Fibroblast of peridontal ligament (primary cell): ENCODE measurements around the gene EVL.
"Not testable (repeated sequence)": the region's sequence is repeated elsewhere in the genome, so short reads cannot be mapped to it uniquely, and the experiment has no call there.

Experiments used
- DNase-seq: peaks from one replicate; pipeline ENCODE4 v3.0.0-alpha.2; 2010; ENCODE audit errors: extremely low read depth

Gene EVL

DNA sequence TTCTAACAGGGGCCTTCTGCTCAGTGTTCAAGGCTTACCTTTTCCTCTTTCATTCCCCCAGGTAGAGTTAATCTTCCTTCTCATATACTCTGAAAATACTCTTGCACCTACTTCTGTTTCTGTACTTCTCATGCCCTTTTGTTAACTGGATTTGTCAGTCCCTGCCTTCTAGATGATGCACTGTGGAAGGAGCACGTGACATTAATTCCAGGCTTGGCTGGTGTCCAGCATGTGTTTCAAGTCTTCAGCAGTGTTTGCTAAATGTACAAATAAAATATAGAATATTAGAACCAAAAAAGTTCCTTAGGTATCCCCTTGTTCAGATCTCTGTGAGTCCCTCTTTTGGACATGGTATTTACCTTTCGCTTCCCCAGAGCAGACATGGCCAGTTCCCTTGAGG, 27.9 kb upstream of the EVL start:
- DNase-seq = peak; percentile 75

DNA sequence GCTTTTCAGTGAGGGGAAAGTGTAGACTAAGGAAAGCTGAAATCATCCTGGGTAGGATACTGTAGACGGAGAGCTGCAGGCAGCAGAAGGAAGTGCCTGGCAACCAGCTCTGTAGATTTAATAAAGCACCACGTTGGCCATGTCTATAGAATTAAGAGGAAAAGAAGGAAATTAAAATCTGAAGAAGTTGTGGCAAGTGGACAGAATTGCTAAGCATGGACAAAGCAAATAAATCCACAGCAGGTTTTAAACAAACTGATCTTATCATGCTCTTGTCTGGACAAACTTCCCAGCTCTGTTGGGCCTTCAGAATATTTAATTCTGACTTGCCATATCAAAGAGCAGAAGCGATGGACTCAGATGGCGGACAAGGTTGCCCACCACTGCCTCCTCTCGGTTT, 27.2 kb upstream of the EVL start:
- no peak for DNase-seq

DNA sequence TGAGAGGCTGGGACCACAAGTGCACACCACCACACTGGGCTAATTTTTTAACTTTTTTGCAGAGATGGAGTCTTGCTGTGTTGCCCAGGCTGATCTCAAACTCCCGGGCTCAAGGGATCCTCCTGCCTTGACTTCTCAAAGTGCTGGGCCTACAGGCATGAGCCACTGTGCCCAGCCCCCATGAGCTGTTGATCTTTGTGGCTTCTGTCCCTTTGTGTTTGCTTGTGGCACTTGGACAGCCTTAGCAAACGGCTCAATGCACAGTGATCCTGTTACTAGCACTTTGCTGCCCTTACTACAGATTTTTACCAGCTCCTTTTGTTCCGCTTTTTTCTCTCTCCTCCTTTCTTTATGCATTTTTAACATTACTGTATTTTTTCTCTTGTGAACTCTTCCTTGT, 25.3 kb upstream of the EVL start:
- no peak for DNase-seq

DNA sequence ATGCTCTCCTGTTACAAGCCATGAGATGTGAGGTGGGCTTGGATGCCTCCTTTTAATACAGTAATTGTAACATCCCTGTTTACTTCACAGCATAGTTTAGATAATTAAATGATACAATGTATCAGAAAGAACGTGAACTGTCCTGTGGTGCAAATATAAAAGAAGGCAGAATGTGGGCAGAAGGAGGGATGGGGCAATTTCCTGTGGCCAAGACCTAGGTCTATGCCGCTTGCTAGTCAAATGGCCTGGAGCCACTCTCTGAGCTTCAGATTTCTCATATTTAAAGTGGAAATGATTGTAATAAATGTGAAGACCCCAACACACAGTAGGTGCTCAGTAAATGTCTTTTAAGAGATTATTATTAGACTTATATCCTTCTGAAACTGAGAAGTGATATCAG, 24.0 kb upstream of the EVL start:
- no peak for DNase-seq

DNA sequence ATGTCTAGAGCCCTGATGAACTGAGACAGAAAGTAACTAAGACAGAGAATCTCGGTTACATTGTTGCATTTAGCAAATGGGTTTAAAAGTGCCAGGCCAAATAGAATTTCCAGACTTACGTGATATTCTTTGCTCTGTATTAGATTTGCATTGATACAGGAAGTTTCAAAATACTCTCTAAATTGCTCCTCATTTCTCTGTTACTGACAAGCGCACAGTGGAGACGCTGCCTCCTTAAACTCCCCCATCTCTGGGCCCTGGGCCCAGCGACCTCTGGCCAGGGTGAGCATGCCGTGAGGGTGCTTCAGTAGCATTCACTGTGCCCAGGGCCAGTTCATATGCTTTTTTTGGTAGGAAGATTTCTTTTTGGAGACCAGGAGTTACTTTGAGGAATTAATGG, 22.9 kb upstream of the EVL start:
- no peak for DNase-seq

DNA sequence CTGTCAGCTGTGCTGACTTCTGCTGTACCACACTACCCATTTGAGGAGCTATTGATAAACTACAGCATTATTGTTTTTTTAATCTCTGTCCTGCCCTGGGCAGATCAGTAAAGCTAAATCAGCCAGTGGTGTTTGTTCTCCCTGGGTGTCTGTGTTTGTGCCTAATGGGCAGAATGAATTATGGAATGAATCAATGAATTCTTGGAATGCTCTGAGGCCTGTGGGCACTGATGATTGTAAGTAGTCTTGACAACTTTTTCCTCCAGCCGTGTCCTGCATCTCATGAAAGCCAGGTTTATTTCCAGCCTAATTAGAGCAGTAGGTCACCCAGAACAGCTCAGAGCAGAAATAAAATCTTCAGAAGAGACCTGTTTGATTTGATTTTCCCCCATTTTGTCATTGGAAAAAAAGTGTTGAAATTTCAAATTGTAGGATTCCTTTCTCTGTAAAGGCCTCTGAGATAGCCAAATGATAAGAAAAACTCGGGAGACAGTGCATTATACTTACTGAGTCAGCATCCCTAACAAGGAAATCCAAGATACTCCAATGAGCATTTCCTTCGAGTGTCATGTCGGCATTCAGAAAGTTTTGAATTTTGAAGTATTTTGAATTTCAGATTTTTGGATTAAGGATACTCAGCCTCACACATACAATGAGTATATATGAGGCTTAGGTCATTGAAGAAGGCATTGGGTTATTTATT, 19.4 kb upstream of the EVL start:
- peak; percentile 56 for DNase-seq

DNA sequence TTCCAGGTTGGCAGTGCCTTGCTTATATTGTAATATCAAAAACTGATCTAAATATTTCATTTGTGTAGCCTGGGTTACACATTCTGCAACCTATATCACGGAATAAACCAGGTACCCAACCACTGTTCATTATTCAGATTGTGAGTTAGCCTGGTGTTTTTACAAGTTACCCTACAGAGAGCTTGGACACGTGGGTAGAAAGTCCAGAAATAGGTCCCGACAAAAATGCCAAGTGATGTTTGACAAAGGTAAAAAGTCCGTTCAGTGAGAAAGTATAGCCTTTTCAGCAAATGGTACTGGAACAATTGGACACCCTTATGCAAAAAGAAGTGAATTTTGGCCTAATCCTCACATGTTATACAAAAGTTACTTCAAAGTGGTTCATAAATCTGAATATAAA, 17.6 kb upstream of the EVL start:
- DNase-seq = no peak

DNA sequence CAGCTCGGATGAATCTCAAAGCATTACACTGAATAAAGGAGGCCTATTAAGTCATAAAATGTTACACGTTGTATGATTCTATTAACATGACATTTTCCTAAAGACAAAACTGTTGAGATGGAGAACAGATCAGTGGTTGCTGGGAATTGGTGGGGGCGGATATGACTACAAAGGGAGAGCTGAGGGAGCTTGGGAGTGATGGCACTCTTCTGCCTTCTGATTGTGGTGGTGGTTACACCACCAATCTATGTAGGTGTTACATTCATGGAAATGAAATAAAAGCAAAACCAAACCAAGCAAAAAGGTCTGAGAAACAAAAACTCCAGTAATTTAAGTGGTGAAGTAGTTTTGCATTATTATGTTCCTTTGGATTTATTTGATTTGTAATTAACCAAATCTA, 16.4 kb upstream of the EVL start:
- no peak for DNase-seq

DNA sequence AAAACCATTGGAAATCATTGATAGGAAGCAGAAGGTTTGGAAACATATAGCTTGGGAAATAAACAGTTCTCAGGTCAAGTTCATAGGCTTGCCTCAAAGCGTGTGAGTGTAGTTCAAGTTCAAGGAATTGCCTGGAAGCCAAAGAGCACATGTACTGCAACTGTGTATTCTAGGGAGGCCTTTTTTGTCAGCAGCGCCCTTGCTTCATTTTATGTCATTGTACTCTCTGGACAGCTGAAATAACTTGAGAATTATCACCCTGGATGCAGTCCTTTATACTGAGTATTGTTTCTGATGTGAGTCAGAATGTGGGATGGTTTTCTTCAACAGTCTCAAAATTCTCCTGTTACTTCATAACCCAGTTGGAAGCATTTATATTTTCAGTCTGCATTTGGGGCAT, 16.0 kb upstream of the EVL start:
- DNase-seq = peak; percentile 57

DNA sequence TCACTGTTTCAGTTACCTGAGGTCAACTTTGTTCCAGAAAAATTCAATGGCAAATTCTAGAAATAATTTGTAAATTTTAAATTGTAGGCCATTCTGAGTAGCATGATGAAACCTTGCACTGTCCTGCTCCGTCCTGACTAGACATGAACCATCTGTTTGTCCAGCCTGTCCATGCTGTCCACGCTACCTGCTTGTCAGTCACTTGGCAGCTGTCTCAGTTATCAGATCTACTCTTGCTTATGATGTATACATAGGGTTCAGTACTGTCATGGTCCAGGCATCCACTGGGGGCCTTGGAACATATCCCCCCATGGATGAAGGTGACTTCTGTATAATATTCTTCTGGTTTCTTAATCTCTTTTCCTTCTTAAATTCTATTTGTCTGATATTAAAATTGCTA, 14.1 kb upstream of the EVL start:
- DNase-seq = no peak

DNA sequence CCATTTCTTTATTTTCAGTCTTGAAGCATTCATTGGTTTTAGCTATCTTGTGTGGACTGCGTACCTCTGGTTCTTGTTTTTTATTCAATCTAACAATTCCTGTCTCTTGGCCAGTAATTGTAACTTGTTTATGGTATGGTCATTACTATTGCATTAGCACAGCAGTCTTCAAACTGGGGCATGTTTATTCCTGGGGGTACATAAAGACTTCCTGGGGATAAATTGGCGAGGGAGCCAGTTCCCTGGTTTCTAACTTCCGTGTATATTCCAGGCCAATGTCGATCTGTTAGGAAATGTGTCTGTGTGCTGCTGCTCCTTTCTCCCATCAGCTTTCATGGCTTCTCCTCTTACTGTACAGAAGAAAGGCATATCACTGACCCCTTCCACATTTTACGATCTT, 13.7 kb upstream of the EVL start:
- no peak for DNase-seq

DNA sequence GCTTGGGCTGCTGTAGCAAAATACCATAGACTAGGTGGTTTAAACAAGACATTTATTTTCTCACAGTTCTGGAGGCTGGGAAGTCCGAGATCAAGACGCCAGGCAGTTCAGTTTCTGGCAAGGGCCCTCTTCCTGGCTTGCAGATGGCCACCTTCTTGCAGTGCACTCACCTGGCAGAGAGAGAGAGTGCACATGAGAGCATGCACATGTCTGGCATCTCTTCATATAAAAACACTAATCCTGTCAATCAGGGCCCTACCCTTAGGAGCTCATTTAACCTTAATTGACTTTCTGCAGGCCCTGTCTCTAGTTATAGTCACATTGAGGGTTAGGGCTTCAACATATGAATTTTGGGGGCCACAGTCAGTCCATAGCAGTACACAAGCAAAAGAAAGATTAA, 12.4 kb upstream of the EVL start:
- no peak for DNase-seq

DNA sequence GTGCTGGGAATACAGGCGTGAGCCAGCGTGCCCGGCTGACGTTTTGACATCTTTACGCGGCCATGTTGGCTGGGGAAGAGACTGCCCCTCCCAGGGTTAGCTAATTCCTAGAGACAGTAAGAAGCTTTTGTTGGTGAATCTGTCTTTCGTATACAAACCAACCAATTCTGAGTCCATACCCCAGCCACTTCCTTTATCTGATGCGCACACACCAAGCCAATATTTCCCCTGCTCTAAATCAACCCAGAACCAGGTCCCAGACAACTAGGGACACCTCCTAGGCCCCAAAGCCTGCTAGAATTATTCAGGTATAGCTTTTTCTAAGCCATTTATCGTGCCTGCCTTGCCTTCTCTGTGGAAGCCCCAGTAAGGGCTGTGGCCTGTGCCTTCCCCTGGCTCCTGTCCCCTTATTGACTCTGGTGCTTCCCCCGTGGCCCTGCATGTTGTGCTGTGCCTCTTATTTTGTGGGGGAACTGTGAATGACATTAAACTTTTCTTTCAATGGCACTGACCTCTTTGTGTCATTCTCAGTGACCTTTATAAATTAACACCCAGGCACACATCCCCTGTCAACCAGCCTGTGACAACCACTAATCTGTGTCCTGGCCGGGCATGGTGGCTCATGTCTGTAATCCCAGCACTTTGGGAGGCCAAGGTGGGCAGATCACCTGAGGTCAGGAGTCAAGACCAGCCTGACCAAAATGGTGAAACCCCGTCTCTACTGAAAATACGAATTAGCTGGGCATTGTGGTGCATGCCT, 10.7 kb upstream of the EVL start:
- no peak for DNase-seq

DNA sequence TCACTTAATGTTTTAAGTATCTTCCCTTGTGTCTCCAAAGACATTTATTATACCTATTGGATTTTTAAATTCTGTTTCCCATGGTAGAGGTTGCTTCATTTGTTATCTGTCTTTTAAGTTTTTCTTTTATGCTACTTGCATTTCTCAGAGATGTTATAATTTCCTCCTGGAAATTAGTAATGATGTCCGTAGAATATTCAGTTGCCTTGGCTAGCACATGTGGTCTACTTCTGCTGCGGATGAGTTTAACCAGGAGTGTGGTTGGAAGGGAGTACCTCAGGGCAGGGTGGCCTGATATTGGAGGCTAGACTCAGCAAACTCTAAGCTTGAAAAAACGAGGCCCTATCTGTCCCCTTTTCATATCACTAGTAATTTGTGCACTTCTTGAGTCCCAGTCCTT, 8.8 kb upstream of the EVL start:
- no peak for DNase-seq

DNA sequence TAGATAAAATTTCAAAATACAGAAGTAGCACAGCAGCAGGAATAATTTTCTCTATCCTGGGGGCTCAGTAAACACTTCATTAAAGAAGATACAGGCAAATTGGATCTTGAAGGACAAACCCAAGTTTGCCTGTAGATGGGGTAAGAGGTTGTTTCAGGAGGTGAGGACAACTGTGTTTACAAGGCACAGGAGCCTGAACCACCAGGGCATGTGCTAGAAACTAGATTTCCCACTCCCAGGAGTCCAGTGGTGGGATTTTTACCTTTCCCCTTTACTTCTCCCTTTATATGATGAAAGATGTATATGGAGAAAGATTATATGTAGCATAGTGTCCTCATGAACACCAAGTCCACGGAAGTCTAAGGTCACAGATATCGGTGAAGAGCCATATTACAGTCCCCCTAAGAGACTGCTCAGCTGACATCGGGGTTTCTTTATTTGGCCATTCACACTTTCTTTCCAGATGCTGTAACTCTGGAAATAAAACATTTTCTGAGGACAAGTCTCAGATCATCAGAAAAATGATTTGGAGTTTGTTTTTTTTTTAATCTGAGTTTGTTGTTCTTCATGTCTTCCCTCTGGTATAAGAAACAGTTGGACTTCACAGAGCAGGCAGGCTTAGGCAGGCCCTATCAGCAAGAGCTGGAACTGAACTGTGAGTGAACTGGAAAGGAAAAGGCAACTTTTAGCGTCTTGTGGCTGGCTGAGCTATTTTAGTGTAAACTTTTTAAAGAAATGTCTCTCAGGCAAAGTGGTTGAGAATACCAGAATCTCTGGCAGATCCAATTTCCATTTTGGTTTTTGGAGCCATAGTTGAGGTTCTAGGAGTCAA, 8.0 kb upstream of the EVL start:
- peak; percentile 75 for DNase-seq

DNA sequence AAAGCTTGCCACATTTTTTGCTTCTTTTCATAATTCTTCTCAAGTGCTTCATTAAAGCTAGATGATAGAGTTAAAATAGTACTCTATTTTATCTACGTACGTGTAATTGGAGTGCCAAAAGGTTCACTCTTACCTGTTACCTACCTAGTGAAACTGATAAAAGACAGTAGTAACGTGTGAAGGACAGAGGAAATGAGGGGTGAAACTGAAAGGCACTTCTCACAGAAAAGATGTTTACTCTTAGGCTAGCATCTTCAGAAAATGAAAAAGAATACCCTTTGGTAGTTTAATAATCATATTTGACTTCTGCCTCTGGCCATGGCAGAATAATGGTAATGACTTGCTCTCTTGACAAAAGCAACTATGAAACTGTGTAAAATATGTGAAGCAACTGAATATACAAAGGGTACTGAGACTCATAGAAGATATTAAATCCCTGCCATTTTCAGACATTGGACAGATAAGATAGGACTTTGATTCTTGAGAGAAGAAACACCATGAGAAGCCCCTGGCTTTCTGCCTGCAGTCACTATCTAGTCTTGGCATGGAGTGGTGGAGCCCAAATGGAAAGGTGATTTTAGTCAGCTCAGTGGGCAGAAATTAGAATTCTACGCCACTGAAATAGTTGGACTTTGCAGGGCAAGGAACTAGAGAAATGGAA, 6.3 kb upstream of the EVL start:
- DNase-seq = no peak

DNA sequence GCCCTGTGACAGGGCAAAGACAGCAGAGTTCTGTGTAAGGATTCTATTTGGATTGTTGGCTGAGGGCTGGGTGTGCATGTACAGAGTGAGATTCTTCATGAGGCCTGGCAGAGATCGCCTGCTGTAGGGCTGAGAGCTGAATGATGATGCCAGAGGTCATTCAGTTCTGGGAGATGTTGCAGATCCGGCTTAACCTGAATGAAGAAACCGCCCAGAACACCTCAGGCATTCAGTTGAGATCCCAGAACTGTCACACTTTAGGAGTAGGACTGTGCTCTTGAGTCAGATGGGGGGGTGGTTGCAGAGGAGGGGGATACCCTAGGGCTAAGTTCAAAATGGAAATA, 5.8 kb upstream of the EVL start:
- DNase-seq = no peak

DNA sequence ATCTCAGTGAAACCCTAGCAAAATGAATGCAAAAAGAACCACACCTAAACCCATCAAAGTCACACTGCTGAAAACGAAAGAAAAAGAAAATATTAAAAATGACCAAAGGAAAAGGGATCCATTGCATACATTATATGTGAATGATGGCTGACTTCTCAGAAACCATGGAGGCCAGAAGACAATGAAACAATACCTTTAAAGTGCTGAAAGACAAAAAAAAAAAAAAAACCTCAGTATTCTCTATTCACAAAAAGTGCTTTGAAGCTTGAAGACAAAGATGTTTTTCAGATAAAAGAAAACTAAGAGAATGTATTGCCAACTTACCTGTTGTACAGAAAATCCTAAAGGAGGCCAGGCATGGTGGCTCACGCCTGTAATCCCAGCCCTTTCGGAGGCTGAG, 4.5 kb upstream of the EVL start:
- DNase-seq = no peak

DNA sequence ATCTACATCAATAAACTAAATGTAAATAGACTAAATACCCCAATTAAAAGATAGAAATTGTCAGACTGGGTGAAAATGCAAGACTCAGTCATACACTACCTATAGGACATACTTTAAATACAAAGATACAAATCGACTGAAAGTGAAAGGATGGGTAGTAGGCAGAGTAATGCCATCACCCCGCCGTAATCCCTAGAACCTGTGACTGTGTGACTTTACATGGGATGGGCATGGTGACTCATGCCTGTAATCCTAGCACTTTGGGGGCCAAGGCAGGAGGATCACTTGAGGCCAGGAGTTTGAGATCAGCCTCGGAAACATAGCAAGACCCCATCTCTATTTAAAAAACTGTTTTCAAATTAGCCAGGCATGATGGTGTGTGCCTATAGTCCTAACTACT, 2.6 kb upstream of the EVL start:
- DNase-seq = no peak

DNA sequence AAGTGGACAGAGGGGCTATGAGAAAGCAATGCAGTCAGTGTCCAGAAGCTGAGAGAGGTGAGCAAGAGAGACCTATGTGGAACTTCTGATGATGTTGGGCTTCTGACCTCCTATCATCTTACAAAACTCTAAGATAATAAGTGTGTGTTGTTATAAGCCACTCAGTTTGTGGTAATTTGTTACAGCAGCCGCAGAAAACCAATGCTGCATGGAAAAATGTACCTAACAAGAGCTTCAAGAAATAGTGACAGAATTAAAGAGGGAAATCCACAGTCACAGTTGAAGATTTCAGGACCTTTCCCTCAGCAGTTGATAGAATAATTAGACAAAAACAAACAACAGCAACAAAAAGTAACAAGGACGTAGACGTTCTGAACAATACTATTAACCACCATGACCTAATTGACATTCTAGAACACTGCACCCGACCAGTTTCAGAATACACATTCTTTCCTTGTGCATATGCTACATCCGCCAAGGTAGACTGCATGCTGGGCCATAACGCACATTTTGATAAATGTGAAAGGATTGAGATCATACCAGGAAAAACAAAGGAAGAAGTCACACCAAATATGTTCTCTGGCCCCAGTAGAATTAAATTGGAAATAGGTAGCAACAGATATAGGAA, 1.8 kb upstream of the EVL start:
- DNase-seq = no peak

DNA sequence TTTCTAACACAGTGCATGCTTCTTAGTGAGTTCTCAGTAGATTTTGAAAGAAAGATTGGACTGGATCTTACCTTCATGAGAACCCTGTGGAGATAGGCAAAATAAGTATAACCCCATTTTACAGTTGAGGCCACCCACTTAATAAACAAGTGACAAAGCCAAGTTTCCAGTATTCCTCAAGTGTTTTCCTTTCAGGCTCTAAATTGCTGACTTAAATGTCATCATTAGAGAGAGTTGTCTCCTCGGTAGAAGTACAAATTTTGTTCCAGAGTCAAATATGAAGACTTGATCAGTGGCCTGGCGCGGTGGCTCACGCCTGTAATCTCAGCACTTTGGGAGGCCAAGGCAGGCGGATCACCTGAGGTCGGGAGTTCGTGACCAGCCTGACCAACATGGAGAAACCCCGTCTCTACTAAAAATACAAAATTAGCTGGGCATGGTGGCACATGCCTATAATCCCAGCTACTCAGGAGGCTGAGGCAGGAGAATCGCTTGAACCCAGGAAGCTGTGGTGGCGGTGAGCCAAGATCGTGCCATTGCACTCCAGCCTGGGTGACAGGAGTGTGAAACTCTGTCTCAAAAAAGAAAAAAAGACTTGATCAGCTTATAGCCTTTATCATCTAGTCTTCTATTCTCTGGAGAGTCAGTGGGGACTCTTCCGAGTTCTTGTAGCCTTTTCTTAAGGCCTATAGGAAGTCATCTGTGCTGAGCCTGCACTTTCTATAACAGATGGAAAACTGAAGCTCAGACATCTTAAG, 708 bp upstream of the EVL start:
- not testable (repeated sequence) for DNase-seq
